HCT116 (cell line): Measurements from ENCODE around the gene FIBCD1. TPM values are rescaled to one million over a fixed set of nuclear protein-coding genes. Genes with fewer than 3 reads are reported as not detected.

ENCODE experiments used
- ATAC-seq: fragments of 200-7000 bp; cut with Tn5 transposase; 2 replicates; pipeline ENCODE4 v1.9.1; 2020; ENCODE audit warnings: mild to moderate bottlenecking, moderate library complexity
- BruUV-seq: library from RNA; stranded (reverse); fragments of 400-500 nt; replicated peaks from 2 replicates; lab custom pipeline; 2021; lab: Mats Ljungman, UMichigan
- CTCF ChIA-PET: fragments of 300-600 bp; sonication (Branson Sonifier 250); formaldehyde crosslinking; loops from one replicate; lab custom pipeline; 2021; ENCODE audit warnings: antibody characterized with exemption; lab: Charles Lee
- POLR2A ChIA-PET: fragments of 300-600, 350-600 bp; sonication (Branson Sonifier 250); formaldehyde crosslinking; loops from one replicate; lab custom pipeline; 2021; ENCODE audit warnings: antibody characterized with exemption; lab: Charles Lee
- RAD21 ChIA-PET, 2 experiments: fragments of 300-600 bp; sonication (Branson Sonifier 250); formaldehyde crosslinking; loops; one replicate each; lab custom pipeline; 2023; ENCODE audit warnings: low total read pairs in 2 of 2; ENCODE audit not compliant: uncharacterized antibody in 2 of 2, unreplicated experiment in 2 of 2, low non-redundant PET in 1 of 2; lab: Charles Lee
- DNase-seq: peaks from one replicate; pipeline ENCODE4 v3.0.0-alpha.2; 2010; ENCODE audit warnings: low read depth, low spot score
- H2AFZ ChIP-seq: fragments of 200-600 bp; shearing (Covaris generic), sonication (generic); 2 replicates; pipeline ENCODE4 v1.6.1; 2017; ENCODE audit warnings: low read depth, mixed run types, mixed read lengths, antibody characterized with exemption, low read length; ENCODE audit not compliant: poor library complexity, severe bottlenecking
- H3K27ac ChIP-seq: 2 replicates; pipeline ENCODE4 v1.5.1; 2012; ENCODE audit warnings: low read depth, low read length
- H3K27me3 ChIP-seq: fragments of 200-600 bp; sonication (generic); 2 replicates; pipeline ENCODE4 v1.6.1; 2016; ENCODE audit warnings: mixed run types, low read length, mixed read lengths; ENCODE audit not compliant: insufficient read depth
- H3K36me3 ChIP-seq, 2 experiments: fragments of 200-500 bp in 1 of 2; fragments of 200-600 bp in 1 of 2; sonication (Bioruptor generic) in 1 of 2; sonication (generic) in 1 of 2; 2 replicates each; pipeline versions ENCODE4 v1.5.1 to v1.6.1; 2014 to 2016; ENCODE audit warnings: low read length in 2 of 2, inconsistent platforms in 1 of 2, mixed read lengths in 1 of 2, mixed run types in 1 of 2; ENCODE audit not compliant: insufficient read depth in 2 of 2, control insufficient read depth in 1 of 2
- H3K4me1 ChIP-seq, 2 experiments: fragments of 200-600 bp in 1 of 2; sonication (generic) in 1 of 2; 2 replicates each; pipeline versions ENCODE4 v1.5.1 to v1.6.1; 2012 to 2017; ENCODE audit warnings: low read length in 2 of 2, inconsistent platforms in 1 of 2, mild to moderate bottlenecking in 1 of 2, mixed read lengths in 1 of 2, mixed run types in 1 of 2, moderate library complexity in 1 of 2; ENCODE audit not compliant: insufficient read depth in 2 of 2, control insufficient read depth in 1 of 2
- H3K4me2 ChIP-seq: fragments of 200-600 bp; sonication (generic); 2 replicates; pipeline ENCODE4 v1.6.1; 2017; ENCODE audit warnings: mixed run types, low read length, mixed read lengths
- H3K4me3 ChIP-seq, 2 experiments: fragments of 200-600 bp in 1 of 2; sonication (generic) in 1 of 2; replicated peaks in 1 of 2; 2 replicates each; pipeline ENCODE4 v1.5.1; 2011 to 2016; ENCODE audit warnings: low read length in 2 of 2, control low read depth in 1 of 2, low read depth in 1 of 2, mild to moderate bottlenecking in 1 of 2, mixed read lengths in 1 of 2, mixed run types in 1 of 2
- H3K79me2 ChIP-seq: fragments of 200-600 bp; sonication (generic); 2 replicates; pipeline ENCODE4 v1.6.1; 2017; ENCODE audit warnings: mild to moderate bottlenecking, mixed run types, low read length, moderate library complexity, mixed read lengths; ENCODE audit not compliant: insufficient read depth
- H3K9ac ChIP-seq: fragments of 200-600 bp; sonication (generic); 2 replicates; pipeline ENCODE4 v1.6.1; 2016; ENCODE audit warnings: low read length, mixed read lengths
- H3K9me2 ChIP-seq: fragments of 200-600 bp; sonication (generic), shearing (Covaris generic); 2 replicates; pipeline ENCODE4 v1.6.1; 2017; ENCODE audit warnings: mixed run types, mild to moderate bottlenecking, moderate library complexity; ENCODE audit not compliant: insufficient read depth
- H3K9me3 ChIP-seq, 2 experiments: fragments of 200-500 bp in 1 of 2; fragments of 200-600 bp in 1 of 2; sonication (Bioruptor generic) in 1 of 2; sonication (generic) in 1 of 2; 2 replicates each; pipeline ENCODE4 v1.6.1; 2014 to 2017; ENCODE audit warnings: low read length in 2 of 2, mixed read lengths in 2 of 2, inconsistent platforms in 1 of 2, low read depth in 1 of 2, mild to moderate bottlenecking in 1 of 2, mixed run types in 1 of 2, moderate library complexity in 1 of 2; ENCODE audit not compliant: control insufficient read depth in 1 of 2, insufficient read depth in 1 of 2
- H4K20me1 ChIP-seq: fragments of 200-600 bp; sonication (generic), shearing (Covaris generic); 2 replicates; pipeline ENCODE4 v1.6.1; 2017; ENCODE audit warnings: mixed run types, mild to moderate bottlenecking, moderate library complexity; ENCODE audit not compliant: insufficient read depth
- CEBPB ChIP-seq: IDR thresholded peaks from 2 replicates; pipeline ENCODE4 v1.6.1; 2012; ENCODE audit warnings: low read depth
- ELF1 ChIP-seq: IDR thresholded peaks from 2 replicates; pipeline ENCODE4 v1.6.1; 2012; ENCODE audit warnings: low read depth, borderline replicate concordance
- POLR2A ChIP-seq: IDR thresholded peaks from 2 replicates; pipeline ENCODE4 v1.7.0; 2011; ENCODE audit warnings: borderline replicate concordance; ENCODE audit not compliant: insufficient read depth, insufficient read length; ENCODE audit errors: extremely low read depth
- POLR2AphosphoS5 ChIP-seq: IDR thresholded peaks from 2 replicates; pipeline ENCODE4 v1.6.1; 2011; ENCODE audit warnings: mild to moderate bottlenecking, low read depth, low read length, moderate library complexity
- REST ChIP-seq: IDR thresholded peaks from 2 replicates; pipeline ENCODE4 v1.6.1; 2012; ENCODE audit warnings: low read depth
- SRF ChIP-seq: IDR thresholded peaks from 2 replicates; pipeline ENCODE4 v1.6.1; 2012; ENCODE audit warnings: low read depth
- TCF7L2 ChIP-seq: IDR thresholded peaks from 2 replicates; pipeline ENCODE4 v1.7.0; 2011; ENCODE audit warnings: borderline replicate concordance, inconsistent platforms; ENCODE audit not compliant: insufficient read depth, insufficient read length; ENCODE audit errors: extremely low read depth
- ZFX ChIP-seq: fragments of 450-650 bp; IDR thresholded peaks from 2 replicates; pipeline ENCODE4 v1.6.1; 2017
- intact Hi-C: fragments of 100-400 bp; cut with micrococcal nuclease; formaldehyde crosslinking; loops from 2 replicates; pipeline ENCODE4 v1.10.0; 2022
- total RNA-seq: library from RNA; stranded (reverse); gene quantifications from one replicate; pipeline ENCODE4 v1.2.1, GENCODE V29; 2021; ENCODE audit not compliant: unreplicated experiment

FIBCD1 gene
- total RNA-seq, 1 experiment from 2014 or later = 26.1 TPM

- Histone ChIP-seq H3K9me2 (no peaks in the 10 kb centered on the region), H3K79me2 (peaks cover 58% of the 10 kb centered on the region), H3K9ac (no peak overlapping the region), H3K4me3 (no peak overlapping the region), H3K4me1 (peaks cover 3 to 8% of the 10 kb centered on the region in 2 experiments), H3K9me3 (no peaks in the 10 kb centered on the region), H2AFZ (no peak overlapping the region), H3K36me3 (peaks cover 3 to 18% of the 10 kb centered on the region in 2 experiments), H3K27ac (no peak overlapping the region), H4K20me1 (no peaks in the 10 kb centered on the region), H3K27me3 (no peaks in the 10 kb centered on the region), H3K4me2 (no peak overlapping the region)
- DNase-seq (no peak), ATAC-seq (no peak)
- BruUV-seq = no TSS peak
- CTCF ChIA-PET = interaction anchor here (0.9 to 1.0 kb wide), 2 partner anchors 14 to 146 kb away, joined by 3 to 6 read pairs; no protein-coding TSS in a partner anchor
- intact Hi-C loops = no loop called here
- POLR2A ChIA-PET = no interaction called here
- RAD21 ChIA-PET = interaction anchor here in 1 of 2 experiments (0.7 kb wide), 1 partner anchor 14 kb away, joined by 11 read pairs; no protein-coding TSS in a partner anchor
- TF ChIP-seq POLR2AphosphoS5 = no peak
- TF ChIP-seq TCF7L2 = no peak
- TF ChIP-seq POLR2A = no peak
- TF ChIP-seq REST = no peak
- no peak for TF ChIP-seq ELF1
- TF ChIP-seq ZFX = no peak
- no peak for TF ChIP-seq CEBPB
- no peak for TF ChIP-seq SRF
Observed at GRCh38 chr9:130852801-130853200, 86.2 kb downstream of the FIBCD1 start.

Other genes starting within 250 kb of the FIBCD1 start
- gene EXOSC2, start 245.5 kb downstream of the FIBCD1 start, total RNA-seq = 71.5 TPM
- gene ABL1, start 104.0 kb downstream of the FIBCD1 start, total RNA-seq = 54.7 TPM
- not detected for gene QRFP, start 42.4 kb downstream of the FIBCD1 start, total RNA-seq
- gene LAMC3, start 69.9 kb upstream of the FIBCD1 start, total RNA-seq = 7.7 TPM
- gene AIF1L, start 157.3 kb upstream of the FIBCD1 start, total RNA-seq = 34.0 TPM
- gene NUP214, start 186.3 kb upstream of the FIBCD1 start, total RNA-seq = 35.5 TPM